NCI-H748 treated with DMSO at 0.1 percent for 48 hours (cell line): ENCODE data around the gene ZDHHC23.

Experiments used
- DNase-seq: peaks from one replicate; lab custom pipeline; 2025; lab: John Stamatoyannopoulos, UW

The ZDHHC23 gene

GRCh38 chr3:114011059-114011797 lies 63.4 kb downstream of the ZDHHC23 start:
- no peak for DNase-seq
